AG04450 (cell line): ENCODE data around the gene ADAM12. TPM values are rescaled to one million over a fixed set of nuclear protein-coding genes. Genes with fewer than 3 reads are reported as not detected.

Source experiments
- CTCF ChIA-PET: fragments of 300-600, 350-600 bp; formaldehyde crosslinking; extraction: SDS; loops from one replicate; lab custom pipeline; 2022; ENCODE audit warnings: antibody characterized with exemption, inconsistent platforms; lab: Charles Lee
- POLR2A ChIA-PET: fragments of 350-600 bp; formaldehyde crosslinking; extraction: SDS; loops from one replicate; lab custom pipeline; 2021; ENCODE audit warnings: antibody characterized with exemption, inconsistent platforms; lab: Yijun Ruan, JAX
- DNase-seq: peaks from one replicate; pipeline ENCODE4 v3.0.0-alpha.2; 2011; ENCODE audit warnings: low read depth, low spot score
- H3K27ac ChIP-seq: one replicate; pipeline ENCODE4 v1.5.1; 2012; ENCODE audit warnings: low read depth, low read length, control low read depth
- H3K27me3 ChIP-seq: one replicate; pipeline ENCODE4 v1.6.0; 2012; ENCODE audit warnings: low read length; ENCODE audit not compliant: control insufficient read depth, insufficient read depth
- H3K4me3 ChIP-seq: 2 replicates; pipeline ENCODE4 v1.5.1; 2011; ENCODE audit warnings: mild to moderate bottlenecking, low read depth, low read length, control low read depth
- H3K9me3 ChIP-seq: 2 replicates; pipeline ENCODE4 v1.5.1; 2012; ENCODE audit warnings: low read length; ENCODE audit not compliant: control insufficient read depth, insufficient read depth
- CTCF ChIP-seq: IDR thresholded peaks from 2 replicates; pipeline ENCODE4 v1.5.1; 2011; ENCODE audit warnings: low read depth, low read length, control low read depth, inconsistent platforms
- polyA plus RNA-seq: library from polyadenylated mRNA; depleted of rRNA; stranded (reverse); fragments of >200 nt; gene quantifications from 2 replicates; pipeline ENCODE4 v1.2.3, GENCODE V29; 2011

ADAM12 gene
- polyA plus RNA-seq, 1 experiment, result 8.0 TPM

DNA sequence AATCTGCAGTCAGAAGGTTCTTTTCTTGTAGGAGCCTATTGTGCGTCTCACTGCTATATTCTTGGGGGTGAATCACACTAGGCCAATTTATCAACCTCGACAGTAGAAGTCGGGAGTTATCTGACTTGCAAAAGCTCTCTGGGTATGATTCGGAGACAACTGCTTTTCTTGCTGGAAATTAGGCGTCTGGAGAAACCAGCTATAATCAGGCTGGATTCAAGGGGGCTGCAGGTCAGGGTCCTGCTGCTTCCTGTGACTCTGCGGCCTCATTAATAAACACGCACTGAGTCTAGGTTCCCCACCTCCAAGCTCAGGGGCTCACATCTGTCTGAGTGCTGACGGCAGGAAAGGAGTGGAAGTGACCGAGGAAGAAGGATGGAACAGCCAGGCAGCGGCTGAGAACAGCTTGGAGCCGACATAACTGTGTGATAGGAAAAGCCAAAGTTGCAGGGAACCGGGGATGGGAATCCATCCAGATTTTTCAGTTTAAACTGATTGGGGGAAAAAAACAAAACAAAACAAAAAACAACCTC is 307.3 kb downstream of the ADAM12 start:
- Histone ChIP-seq H3K9me3 (no peaks in the 10 kb centered on the region), H3K27ac (peak overlapping the region; percentile 33), H3K4me3 (peak overlapping the region; percentile 35), H3K27me3 (no peaks in the 10 kb centered on the region)
- ChIA-PET CTCF (interaction anchor here (2.0 kb wide), 1 partner anchor 18 kb away, joined by 7 read pairs; no protein-coding TSS in a partner anchor), POLR2A (interaction anchor here (2.1 kb wide), 1 partner anchor 10 kb away, joined by 10 read pairs; no protein-coding TSS in a partner anchor)
- TF ChIP-seq CTCF, result no peak
- peak; percentile 44 for DNase-seq

GRCh38 chr10:126080291-126080825 is 307.9 kb downstream of the ADAM12 start:
- Histone ChIP-seq H3K27ac (no peak overlapping the region), H3K4me3 (no peak overlapping the region), H3K27me3 (no peaks in the 10 kb centered on the region), H3K9me3 (no peaks in the 10 kb centered on the region)
- TF ChIP-seq CTCF, result no peak
- POLR2A ChIA-PET, result interaction anchor here (0.5 to 2.1 kb wide), 2 partner anchors 10 kb away, joined by 8 to 10 read pairs; no protein-coding TSS in a partner anchor
- CTCF ChIA-PET, result interaction anchor here (2.0 kb wide), 1 partner anchor 17 kb away, joined by 7 read pairs; no protein-coding TSS in a partner anchor
- DNase-seq, result no peak

DNA sequence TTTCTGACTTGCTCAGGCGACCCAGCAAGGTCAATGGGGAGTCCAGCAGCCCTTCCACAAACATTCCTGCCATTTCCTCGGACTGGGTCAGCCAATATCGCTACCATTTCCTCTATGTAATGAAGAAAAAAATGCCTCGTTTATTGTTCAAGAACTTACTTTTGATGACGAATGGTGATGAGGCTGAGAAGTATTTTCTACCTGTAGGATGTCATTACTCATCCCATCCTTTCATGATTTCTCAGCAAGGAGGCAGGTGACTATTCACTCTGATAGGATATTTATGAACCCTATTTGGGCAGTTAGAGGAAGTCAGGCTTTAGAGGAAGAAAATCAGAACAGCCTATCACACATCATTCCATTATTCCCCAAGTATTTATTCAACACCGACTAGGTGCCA is 313.3 kb downstream of the ADAM12 start:
- Histone ChIP-seq H3K27me3 (no peaks in the 10 kb centered on the region), H3K4me3 (no peak overlapping the region), H3K27ac (no peak overlapping the region), H3K9me3 (no peaks in the 10 kb centered on the region)
- POLR2A ChIA-PET, result interaction anchor here (0.9 kb wide), 1 partner anchor 9 kb away, joined by 3 read pairs; no protein-coding TSS in a partner anchor
- CTCF ChIA-PET, result no interaction called here
- DNase-seq, result no peak
- no peak for TF ChIP-seq CTCF

GRCh38 chr10:126074291-126074690 is 314.0 kb downstream of the ADAM12 start:
- Histone ChIP-seq H3K27ac (no peak overlapping the region), H3K9me3 (no peaks in the 10 kb centered on the region), H3K4me3 (no peak overlapping the region), H3K27me3 (no peaks in the 10 kb centered on the region)
- ChIA-PET POLR2A (interaction anchor here (0.9 kb wide), 1 partner anchor 10 kb away, joined by 3 read pairs; no protein-coding TSS in a partner anchor), CTCF (no interaction called here)
- no peak for DNase-seq
- no peak for TF ChIP-seq CTCF

- Histone ChIP-seq H3K4me3 (no peak overlapping the region), H3K27me3 (no peaks in the 10 kb centered on the region), H3K9me3 (no peaks in the 10 kb centered on the region), H3K27ac (no peak overlapping the region)
- POLR2A ChIA-PET, result no interaction called here
- CTCF ChIA-PET, result no interaction called here
- no peak for DNase-seq
- no peak for TF ChIP-seq CTCF
These were observed 314.7 kb downstream of the ADAM12 start for GRCh38 chr10:126073606-126074005.
